Measurements from ENCODE around the gene DYDC2. TPM values are rescaled to one million over a fixed set of nuclear protein-coding genes. Genes with fewer than 3 reads are reported as not detected.

The DYDC2 gene, protein sequence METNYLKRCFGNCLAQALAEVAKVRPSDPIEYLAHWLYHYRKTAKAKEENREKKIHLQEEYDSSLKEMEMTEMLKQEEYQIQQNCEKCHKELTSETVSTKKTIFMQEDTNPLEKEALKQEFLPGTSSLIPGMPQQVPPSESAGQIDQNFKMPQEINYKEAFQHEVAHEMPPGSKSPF
- not detected for total RNA-seq
- polyA plus RNA-seq, result not detected
- long read RNA-seq, donor 1, result 0 reads
- long read RNA-seq, donor 2, result 0 reads

DNA sequence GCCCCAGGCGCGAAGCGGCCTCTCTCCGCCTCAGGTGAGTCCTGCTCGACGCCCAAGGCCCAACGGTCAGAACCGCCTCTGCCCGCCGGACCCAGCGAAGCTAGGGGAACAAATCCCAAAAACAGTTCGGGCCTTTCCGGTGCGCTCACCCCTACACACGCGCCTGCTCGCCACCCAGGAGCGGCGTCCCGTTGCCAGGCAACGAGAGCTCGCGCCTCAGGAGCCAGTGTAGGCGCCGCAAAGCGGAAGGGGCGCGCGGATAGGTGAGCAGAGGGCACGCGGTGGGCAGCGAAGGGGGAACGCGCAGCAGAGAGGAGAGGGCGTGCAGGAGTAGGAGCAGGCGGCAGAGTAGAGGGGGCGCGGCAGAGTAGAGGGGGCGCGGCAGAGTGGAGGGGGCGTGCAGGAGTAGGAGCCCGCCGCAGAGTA lies at the start of gene DYDC2, which contains the start of gene DYDC1:
Gene DYDC2 (plus strand): TSS at position 219 of the 426 bp plus-strand sequence. CDS start 5,663 bp downstream, outside the sequence.
Gene DYDC1 (minus strand): TSS at position 193 of the 426 bp plus-strand sequence. CDS start 4,154 bp downstream, outside the sequence.
- WGBS, 3 donors, result 1 to 2% (median 1%) methylated on average over 35 to 42 of the region's 43 CpGs
- DNase-seq, result peak; percentile 36 to 60
- ATAC-seq, result peak; percentile 37 to 76 (median 52)
- H3K27ac ChIP-seq, result no peak within 1 kb of the TSS
- intact Hi-C loops (cut with DNase I), result no loop called here
- peak within 1 kb of the TSS; percentile 58 for H3K4me3 ChIP-seq
- no peaks in the 10 kb centered on the region for H3K36me3 ChIP-seq (ENCODE audit: insufficient read depth in 1 of 2, low read depth in 1 of 2)
- peaks cover 2% of the 10 kb centered on the region for H3K4me1 ChIP-seq
- no peaks in the 10 kb centered on the region for H3K9me3 ChIP-seq
- TF ChIP-seq, protein P1, sequence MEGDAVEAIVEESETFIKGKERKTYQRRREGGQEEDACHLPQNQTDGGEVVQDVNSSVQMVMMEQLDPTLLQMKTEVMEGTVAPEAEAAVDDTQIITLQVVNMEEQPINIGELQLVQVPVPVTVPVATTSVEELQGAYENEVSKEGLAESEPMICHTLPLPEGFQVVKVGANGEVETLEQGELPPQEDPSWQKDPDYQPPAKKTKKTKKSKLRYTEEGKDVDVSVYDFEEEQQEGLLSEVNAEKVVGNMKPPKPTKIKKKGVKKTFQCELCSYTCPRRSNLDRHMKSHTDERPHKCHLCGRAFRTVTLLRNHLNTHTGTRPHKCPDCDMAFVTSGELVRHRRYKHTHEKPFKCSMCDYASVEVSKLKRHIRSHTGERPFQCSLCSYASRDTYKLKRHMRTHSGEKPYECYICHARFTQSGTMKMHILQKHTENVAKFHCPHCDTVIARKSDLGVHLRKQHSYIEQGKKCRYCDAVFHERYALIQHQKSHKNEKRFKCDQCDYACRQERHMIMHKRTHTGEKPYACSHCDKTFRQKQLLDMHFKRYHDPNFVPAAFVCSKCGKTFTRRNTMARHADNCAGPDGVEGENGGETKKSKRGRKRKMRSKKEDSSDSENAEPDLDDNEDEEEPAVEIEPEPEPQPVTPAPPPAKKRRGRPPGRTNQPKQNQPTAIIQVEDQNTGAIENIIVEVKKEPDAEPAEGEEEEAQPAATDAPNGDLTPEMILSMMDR (IDR thresholded peaks at IDR 0.05), result no peak
- peaks cover 0 to 44% (median 10%) of the 10 kb centered on the region in 3 donors for H3K27me3 ChIP-seq (ENCODE audit: insufficient read depth in 3 of 3, low read length in 2 of 3)

DNA sequence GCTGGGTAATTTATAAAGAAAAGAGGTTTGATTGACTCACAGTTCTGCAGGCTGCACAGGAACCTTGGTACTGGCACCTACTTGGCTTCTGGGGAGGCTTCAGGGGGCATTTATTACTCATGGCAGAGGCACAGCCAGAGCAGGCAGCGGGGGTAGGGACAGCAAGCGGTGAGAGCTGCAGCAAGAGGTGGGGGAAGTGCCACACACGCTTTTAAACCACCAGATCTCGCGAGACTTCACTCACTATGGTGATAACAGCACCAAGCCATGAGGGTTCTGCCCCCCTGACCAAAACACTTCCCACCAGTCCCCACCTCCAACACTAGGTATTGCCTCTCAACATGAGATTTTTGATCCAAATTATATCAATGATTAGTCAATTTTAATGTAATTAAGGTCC lies 43.1 kb upstream of the DYDC2 start:
- H3K4me1 ChIP-seq, result no peaks in the 10 kb centered on the region
- DNase-seq (no peak), ATAC-seq (no peak)
- H3K36me3 ChIP-seq (ENCODE audit: insufficient read depth in 1 of 2, low read depth in 1 of 2), result no peaks in the 10 kb centered on the region
- 68 to 88% (median 74%) methylated on average over 5 of the region's 5 CpGs for WGBS, 3 donors
- no peaks in the 10 kb centered on the region for H3K9me3 ChIP-seq
- no peak overlapping the region for H3K4me3 ChIP-seq
- TF ChIP-seq, protein P1 (IDR thresholded peaks at IDR 0.05), result no peak
- H3K27me3 ChIP-seq (ENCODE audit: insufficient read depth in 3 of 3, low read length in 2 of 3), result peaks cover 0 to 4% (median 0%) of the 10 kb centered on the region in 3 donors
- intact Hi-C loops (cut with DNase I), result no loop called here
- no peak overlapping the region for H3K27ac ChIP-seq

DNA sequence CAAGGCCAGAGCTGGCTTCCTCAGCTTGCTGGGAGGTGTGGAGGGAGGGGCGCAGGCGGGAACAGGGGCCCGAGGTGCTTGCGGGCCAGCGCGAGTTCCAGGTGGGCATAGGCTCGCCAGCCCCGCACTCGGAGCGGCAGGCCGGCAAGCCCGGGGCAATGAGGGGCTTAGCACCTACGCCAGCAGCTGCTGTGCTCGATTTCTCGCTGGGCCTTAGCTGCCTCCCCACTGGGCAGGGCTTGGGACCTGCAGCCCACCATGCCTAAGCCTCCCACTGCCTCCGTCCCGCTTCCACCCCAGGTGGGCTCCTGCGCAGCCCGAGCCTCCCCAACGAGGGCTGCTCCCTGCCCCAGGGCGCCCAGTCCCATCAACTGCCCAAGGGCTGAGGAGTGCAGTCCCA lies 41.2 kb upstream of the DYDC2 start:
- Histone ChIP-seq H3K27ac (no peak overlapping the region), H3K27me3 (ENCODE audit: insufficient read depth in 3 of 3, low read length in 2 of 3) (peaks cover 0 to 4% (median 0%) of the 10 kb centered on the region in 3 donors), H3K9me3 (no peaks in the 10 kb centered on the region), H3K4me1 (no peaks in the 10 kb centered on the region), H3K4me3 (no peak overlapping the region), H3K36me3 (ENCODE audit: insufficient read depth in 1 of 2, low read depth in 1 of 2) (no peaks in the 10 kb centered on the region)
- 91 to 96% (median 94%) methylated on average over 21 of the region's 21 CpGs for WGBS, 3 donors
- TF ChIP-seq, protein P1 (IDR thresholded peaks at IDR 0.05), result no peak
- no peak for ATAC-seq
- no peak for DNase-seq
- intact Hi-C loops (cut with DNase I), result no loop called here

DNA sequence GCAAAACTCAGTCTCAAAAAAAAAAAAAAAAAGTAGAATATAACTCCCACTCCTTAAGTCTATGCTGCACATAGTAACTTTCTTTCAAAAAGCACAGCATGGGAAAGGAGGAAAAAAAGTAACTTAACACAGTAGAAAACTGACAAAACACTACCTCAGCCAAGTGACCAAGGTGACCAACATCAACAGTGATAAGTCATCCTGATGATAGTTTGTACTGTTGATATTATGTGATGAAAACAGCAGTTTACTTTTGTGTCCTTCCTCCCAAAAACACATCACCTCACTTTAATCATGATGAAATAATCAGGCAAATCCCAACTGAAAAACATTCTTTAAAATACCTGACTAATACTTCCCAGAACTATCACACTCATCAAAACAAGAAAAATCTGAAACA lies 37.8 kb upstream of the DYDC2 start:
- Histone ChIP-seq H3K27ac (no peak overlapping the region), H3K4me1 (no peaks in the 10 kb centered on the region), H3K4me3 (no peak overlapping the region), H3K36me3 (ENCODE audit: insufficient read depth in 1 of 2, low read depth in 1 of 2) (no peaks in the 10 kb centered on the region), H3K9me3 (no peaks in the 10 kb centered on the region), H3K27me3 (ENCODE audit: insufficient read depth in 3 of 3, low read length in 2 of 3) (peaks cover 0 to 4% (median 0%) of the 10 kb centered on the region in 3 donors)
- intact Hi-C loops (cut with DNase I), result no loop called here
- TF ChIP-seq, protein P1 (IDR thresholded peaks at IDR 0.05), result no peak
- DNase-seq, result no peak
- ATAC-seq, result no peak
